ENCODE results near the gene ADARB2.

ADARB2 gene

GRCh38 chr10:1367938-1368841 lies 369.1 kb downstream of the ADARB2 start:
- H3K4me3 ChIP-seq (ENCODE audit: low read depth, low read length), result no peak overlapping the region
- no peak for TF ChIP-seq CTCF (IDR thresholded peaks at IDR 0.05; ENCODE audit: low read depth, low read length)

- H3K4me3 ChIP-seq (ENCODE audit: low read depth, low read length), result no peak overlapping the region
- TF ChIP-seq CTCF (IDR thresholded peaks at IDR 0.05; ENCODE audit: low read depth, low read length), result no peak
These were observed 370.4 kb downstream of the ADARB2 start for GRCh38 chr10:1366811-1367425.

- no peak overlapping the region for H3K4me3 ChIP-seq (ENCODE audit: low read depth, low read length)
- TF ChIP-seq CTCF (IDR thresholded peaks at IDR 0.05; ENCODE audit: low read depth, low read length), result no peak
These were observed 371.0 kb downstream of the ADARB2 start for GRCh38 chr10:1366322-1366691.

GRCh38 chr10:1365540-1366321 lies 371.6 kb downstream of the ADARB2 start:
- no peak for TF ChIP-seq CTCF (IDR thresholded peaks at IDR 0.05; ENCODE audit: low read depth, low read length)

GRCh38 chr10:1364151-1364910 lies 373.0 kb downstream of the ADARB2 start:
- no peak for TF ChIP-seq CTCF (IDR thresholded peaks at IDR 0.05; ENCODE audit: low read depth, low read length)

More at GRCh38 chr10:1365540-1366321, 371.6 kb downstream of the ADARB2 start:
- H3K4me3 ChIP-seq (ENCODE audit: low read depth, low read length), result no peak overlapping the region

GRCh38 chr10:1363446-1364121 lies 373.7 kb downstream of the ADARB2 start:
- H3K4me3 ChIP-seq (ENCODE audit: low read depth, low read length), result no peak overlapping the region
- TF ChIP-seq CTCF (IDR thresholded peaks at IDR 0.05; ENCODE audit: low read depth, low read length), result no peak

More at GRCh38 chr10:1364151-1364910, 373.0 kb downstream of the ADARB2 start:
- no peak overlapping the region for H3K4me3 ChIP-seq (ENCODE audit: low read depth, low read length)
